Omental fat pad (tissue), 4 donors: Measurements from ENCODE around the gene LMAN2L. TPM values are rescaled to one million over a fixed set of nuclear protein-coding genes. Genes with fewer than 3 reads are reported as not detected.

Experiments used
- ATAC-seq: fragments of 150-250 bp; one replicate; pipeline ENCODE4 v1.9.1; 2016; ENCODE audit warnings: mild to moderate bottlenecking, moderate library complexity; ENCODE audit not compliant: low FRiP score
- DNase-seq: peaks from one replicate; pipeline ENCODE4 v3.0.0-alpha.2; 2019; ENCODE audit warnings: low spot score
- CTCF ChIP-seq, 3 donors: fragments of 450-650 bp; IDR thresholded peaks; one replicate each; pipeline ENCODE4 v1.5.1; 2016 to 2017; ENCODE audit warnings: antibody characterized with exemption in 3 of 3, mild to moderate bottlenecking in 3 of 3, moderate library complexity in 2 of 3
- total RNA-seq, 4 donors: library from RNA; depleted of rRNA; stranded (reverse); fragments of >200 nt; gene quantifications; one replicate each; pipeline ENCODE4 v1.1.0, GENCODE V29; 2016

The LMAN2L gene
- total RNA-seq, 4 donors from 2014 or later, result 9.1 to 16.8 (median 11.5) TPM

- TF ChIP-seq CTCF (IDR thresholded peaks at IDR 0.05), result no peak
- DNase-seq, result no peak
- ATAC-seq, result no peak
Observed at GRCh38 chr2:96767135-96767871, 27.4 kb upstream of the LMAN2L start.

GRCh38 chr2:96764253-96764637 is 24.4 kb upstream of the LMAN2L start:
- ATAC-seq, result no peak
- TF ChIP-seq CTCF (IDR thresholded peaks at IDR 0.05), result no peak
- DNase-seq, result no peak

- ATAC-seq (no peak), DNase-seq (no peak)
- no peak for TF ChIP-seq CTCF (IDR thresholded peaks at IDR 0.05)
Observed at GRCh38 chr2:96763511-96764252, 23.8 kb upstream of the LMAN2L start.

GRCh38 chr2:96762529-96763311 is 22.9 kb upstream of the LMAN2L start:
- DNase-seq (no peak), ATAC-seq (no peak)
- no peak for TF ChIP-seq CTCF (IDR thresholded peaks at IDR 0.05)

GRCh38 chr2:96760986-96761832 is 21.3 kb upstream of the LMAN2L start:
- DNase-seq (no peak), ATAC-seq (no peak)
- TF ChIP-seq CTCF (IDR thresholded peaks at IDR 0.05), result peak in 1 of 3 donors; percentile 37
